GM12801 (cell line): ENCODE data around the gene TYW1B.

Experiments used
- CTCF ChIP-seq: IDR thresholded peaks from one replicate; pipeline ENCODE4 v1.5.1; 2011; ENCODE audit warnings: control low read depth; ENCODE audit not compliant: insufficient read length; ENCODE audit errors: extremely low read depth

TYW1B gene

DNA sequence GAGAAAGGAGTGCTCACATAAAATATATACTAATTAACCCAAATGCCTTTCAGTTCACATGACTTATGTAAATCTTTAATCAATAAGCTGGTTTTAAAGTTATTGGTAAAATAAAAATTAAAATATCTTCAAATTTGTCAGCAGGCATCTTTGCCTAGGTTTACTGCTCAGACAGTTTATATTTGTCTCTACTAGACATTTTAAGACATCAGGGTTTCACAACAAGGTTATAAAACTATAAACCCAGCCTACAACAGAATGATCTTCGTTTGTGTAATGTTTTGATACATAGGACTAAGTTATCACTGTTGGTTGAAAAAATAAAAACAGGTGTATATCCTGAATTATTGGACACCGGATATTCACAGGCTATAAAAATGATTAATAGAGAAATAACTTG, 67.4 kb downstream of the TYW1B start:
- TF ChIP-seq CTCF = no peak

- TF ChIP-seq CTCF = no peak
Observed at GRCh38 chr7:72754312-72754711, 73.7 kb downstream of the TYW1B start.

- TF ChIP-seq CTCF = no peak
Observed at GRCh38 chr7:72753781-72754180, 74.2 kb downstream of the TYW1B start.

- TF ChIP-seq CTCF = no peak
Observed at GRCh38 chr7:72751978-72752377, 76.0 kb downstream of the TYW1B start.

GRCh38 chr7:72751378-72751777, 76.6 kb downstream of the TYW1B start:
- TF ChIP-seq CTCF = no peak

DNA sequence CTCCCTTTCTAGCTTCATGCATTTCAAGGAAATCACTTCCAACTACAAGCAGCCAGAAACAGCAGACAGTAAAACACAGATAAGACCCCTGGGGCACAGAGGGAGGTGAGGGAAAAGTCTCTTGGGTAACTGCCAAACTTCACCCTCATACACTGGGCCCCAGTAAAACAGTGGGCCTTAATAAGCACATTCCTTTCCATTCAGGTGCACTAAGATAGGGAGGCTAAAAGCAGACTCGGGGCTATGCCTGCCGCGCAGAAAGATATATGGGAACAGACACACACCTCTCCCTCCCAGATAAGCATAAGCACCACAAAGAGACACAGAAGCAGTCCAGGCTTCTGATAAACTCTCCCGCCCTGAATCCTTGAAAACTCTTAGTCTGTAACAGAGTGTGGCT, 117.0 kb downstream of the TYW1B start:
- no peak for TF ChIP-seq CTCF

DNA sequence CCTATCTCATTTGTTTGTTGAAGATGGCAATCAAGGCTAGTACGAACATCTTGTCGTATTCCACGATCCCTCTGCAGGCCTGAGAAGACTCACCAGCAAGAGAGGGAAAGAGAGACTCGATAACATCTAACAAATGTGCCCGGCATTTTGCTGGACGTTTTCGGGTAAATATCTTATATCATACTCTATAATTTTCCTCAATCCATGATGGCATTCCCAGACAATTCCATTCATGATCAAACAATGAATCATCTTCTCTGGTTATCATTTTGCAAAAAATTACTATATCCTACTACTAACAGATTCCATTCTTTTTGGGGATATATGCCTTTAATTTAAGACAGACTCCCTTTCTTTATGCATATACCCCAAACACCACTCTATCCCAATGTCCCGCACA, 118.1 kb downstream of the TYW1B start:
- no peak for TF ChIP-seq CTCF

GRCh38 chr7:72706521-72706920, 121.5 kb downstream of the TYW1B start:
- TF ChIP-seq CTCF = no peak
